GM19452 (cell line): ENCODE measurements around the gene RPAP3.

ENCODE experiments used
- ATAC-seq: cut with Tn5 transposase; IDR thresholded peaks from one replicate; pipeline ENCODE4 v1.9.1; 2021; ENCODE audit not compliant: unreplicated experiment

RPAP3 gene

GRCh38 chr12:47722136-47722834 lies 16.5 kb upstream of the RPAP3 start:
- no peak for ATAC-seq

- ATAC-seq, result no peak
Observed at GRCh38 chr12:47721431-47721973, 15.7 kb upstream of the RPAP3 start.

GRCh38 chr12:47718531-47718930 lies 12.7 kb upstream of the RPAP3 start:
- ATAC-seq, result no peak

GRCh38 chr12:47717443-47718193 lies 11.8 kb upstream of the RPAP3 start:
- no peak for ATAC-seq

GRCh38 chr12:47717046-47717442 lies 11.2 kb upstream of the RPAP3 start:
- ATAC-seq, result no peak

- no peak for ATAC-seq
Observed at GRCh38 chr12:47715877-47716548, 10.2 kb upstream of the RPAP3 start.

GRCh38 chr12:47715393-47715876 lies 9.6 kb upstream of the RPAP3 start:
- peak; percentile 85 for ATAC-seq

- ATAC-seq, result peak; percentile 19
Observed at GRCh38 chr12:47714826-47715386, 9.1 kb upstream of the RPAP3 start.

GRCh38 chr12:47712171-47712570 lies 6.3 kb upstream of the RPAP3 start:
- no peak for ATAC-seq

- ATAC-seq, result no peak
Observed at GRCh38 chr12:47711448-47711847, 5.6 kb upstream of the RPAP3 start.

- ATAC-seq, result no peak
Observed at GRCh38 chr12:47710278-47710677, 4.4 kb upstream of the RPAP3 start.

- no peak for ATAC-seq
Observed at GRCh38 chr12:47709671-47710070, 3.8 kb upstream of the RPAP3 start.

GRCh38 chr12:47709237-47709636 lies 3.4 kb upstream of the RPAP3 start:
- no peak for ATAC-seq

- ATAC-seq, result no peak
Observed at GRCh38 chr12:47707905-47708543, 2.2 kb upstream of the RPAP3 start.

GRCh38 chr12:47707355-47707754 lies 1.5 kb upstream of the RPAP3 start:
- ATAC-seq, result no peak

- no peak for ATAC-seq
Observed at GRCh38 chr12:47705229-47705565, 633 bp downstream of the RPAP3 start.

GRCh38 chr12:47704719-47705118 lies 1.1 kb downstream of the RPAP3 start:
- no peak for ATAC-seq

GRCh38 chr12:47700263-47700662 lies 5.6 kb downstream of the RPAP3 start:
- no peak for ATAC-seq

- ATAC-seq, result no peak
Observed at GRCh38 chr12:47698631-47699030, 7.2 kb downstream of the RPAP3 start.

GRCh38 chr12:47698055-47698454 lies 7.8 kb downstream of the RPAP3 start:
- ATAC-seq, result no peak

GRCh38 chr12:47689215-47689614 lies 16.6 kb downstream of the RPAP3 start:
- no peak for ATAC-seq
